H1 (cell line): ENCODE data around the gene EXT2. TPM values are rescaled to one million over a fixed set of nuclear protein-coding genes. Genes with fewer than 3 reads are reported as not detected.

Source experiments
- CTCF ChIA-PET: fragments of 300-600 bp; sonication (Branson Sonifier 250); formaldehyde crosslinking; loops from one replicate; lab custom pipeline; 2021; ENCODE audit not compliant: partially characterized antibody; lab: Charles Lee
- POLR2A ChIA-PET: fragments of 300-600 bp; sonication (Branson Sonifier 250); formaldehyde crosslinking; loops from one replicate; lab custom pipeline; 2021; ENCODE audit warnings: inconsistent platforms; ENCODE audit not compliant: partially characterized antibody; lab: Charles Lee
- DNase-seq, 2 experiments: peaks; one replicate each; pipeline versions ENCODE4 v3.0.0 to v3.0.0-alpha.2; 2010 to 2022; ENCODE audit warnings: low spot score in 2 of 2, low read depth in 1 of 2, mixed read lengths in 1 of 2
- FAIRE-seq: peaks from 2 replicates; lab custom pipeline; 2011; peaks lifted over from hg19 to GRCh38; lab: Jason Lieb, UNC
- H2AFZ ChIP-seq: 2 replicates; pipeline ENCODE4 v1.8.1; 2012; ENCODE audit warnings: low read length, inconsistent platforms
- H2AK5ac ChIP-seq: 2 replicates; pipeline ENCODE4 v1.6.1; 2013; ENCODE audit warnings: low read depth, low read length
- H2BK120ac ChIP-seq: replicated peaks from 2 replicates; pipeline ENCODE3; 2013; ENCODE audit warnings: low read depth, low read length, inconsistent platforms
- H2BK12ac ChIP-seq: 2 replicates; pipeline ENCODE4 v1.6.1; 2013; ENCODE audit warnings: low read depth, low read length
- H2BK15ac ChIP-seq: 2 replicates; pipeline ENCODE4 v1.6.1; 2013; ENCODE audit warnings: low read length
- H2BK20ac ChIP-seq: 2 replicates; pipeline ENCODE4 v1.6.1; 2013; ENCODE audit warnings: low read length
- H2BK5ac ChIP-seq: 2 replicates; pipeline ENCODE4 v1.6.1; 2013; ENCODE audit warnings: low read depth, low read length
- H3K14ac ChIP-seq: 2 replicates; pipeline ENCODE4 v1.6.1; 2013; ENCODE audit warnings: inconsistent platforms; ENCODE audit not compliant: insufficient read length
- H3K18ac ChIP-seq: 2 replicates; pipeline ENCODE4 v1.6.1; 2013; ENCODE audit warnings: low read length; ENCODE audit errors: extremely low read depth
- H3K23ac ChIP-seq: 2 replicates; pipeline ENCODE4 v1.6.1; 2013; ENCODE audit warnings: inconsistent platforms; ENCODE audit not compliant: insufficient read length
- H3K23me2 ChIP-seq: 2 replicates; pipeline ENCODE4 v1.6.1; 2013; ENCODE audit warnings: low read depth, low read length
- H3K27ac ChIP-seq: 2 replicates; pipeline ENCODE4 v1.6.1; 2011; ENCODE audit warnings: low read depth, low read length, inconsistent platforms
- H3K27me3 ChIP-seq, 4 experiments: replicated peaks in 1 of 4; 1 replicate in 1 of 4; 2 replicates in 3 of 4; pipeline versions ENCODE4 v1.6.1 to v1.8.1; 2011 to 2013; ENCODE audit warnings: low read length in 3 of 4, mild to moderate bottlenecking in 3 of 4, inconsistent platforms in 2 of 4, mixed read lengths in 2 of 4, moderate library complexity in 1 of 4; ENCODE audit not compliant: control insufficient read depth in 3 of 4, insufficient read depth in 3 of 4; ENCODE audit errors: extremely low read depth in 1 of 4
- H3K36me3 ChIP-seq, 4 experiments: 2 replicates each; pipeline versions ENCODE4 v1.6.1 to v1.8.1; 2011 to 2013; ENCODE audit warnings: mild to moderate bottlenecking in 4 of 4, low read length in 3 of 4, moderate library complexity in 2 of 4, control low read depth in 1 of 4, inconsistent platforms in 1 of 4; ENCODE audit not compliant: insufficient read depth in 4 of 4, control insufficient read depth in 2 of 4
- H3K4ac ChIP-seq: replicated peaks from 2 replicates; pipeline ENCODE3; 2013; ENCODE audit warnings: low read length, low read depth, mixed read lengths, inconsistent platforms; ENCODE audit not compliant: insufficient read length
- H3K4me1 ChIP-seq, 4 experiments: replicated peaks in 1 of 4; 1 replicate in 1 of 4; 2 replicates in 3 of 4; pipeline versions ENCODE4 v1.6.1 to v1.8.1; 2011 to 2013; ENCODE audit warnings: low read length in 3 of 4, inconsistent platforms in 2 of 4, mixed read lengths in 1 of 4; ENCODE audit not compliant: insufficient read depth in 4 of 4, control insufficient read depth in 3 of 4
- H3K4me2 ChIP-seq, 2 experiments: 2 replicates each; pipeline versions ENCODE4 v1.6.1 to v1.8.1; 2011 to 2013; ENCODE audit warnings: low read depth in 2 of 2, low read length in 2 of 2, control low read depth in 1 of 2, inconsistent platforms in 1 of 2, mild to moderate bottlenecking in 1 of 2; ENCODE audit not compliant: insufficient read depth in 1 of 2
- H3K4me3 ChIP-seq, 4 experiments: fragments of 200-600, 300-600 bp in 1 of 4; sonication (generic), shearing (Covaris generic), sonication (Bioruptor Twin) in 1 of 4; 2 replicates each; pipeline versions ENCODE4 v1.5.1 to v1.8.1; 2011 to 2016; ENCODE audit warnings: low read length in 4 of 4, low read depth in 3 of 4, control low read depth in 2 of 4, inconsistent platforms in 2 of 4, mild to moderate bottlenecking in 2 of 4, mixed read lengths in 1 of 4, moderate library complexity in 1 of 4; ENCODE audit not compliant: insufficient read depth in 2 of 4; ENCODE audit errors: extremely low read depth in 1 of 4
- H3K56ac ChIP-seq: replicated peaks from 2 replicates; pipeline ENCODE3; 2013; ENCODE audit warnings: low read depth, mild to moderate bottlenecking, mixed read lengths, low read length, inconsistent platforms; ENCODE audit not compliant: insufficient read length
- H3K79me1 ChIP-seq: 2 replicates; pipeline ENCODE4 v1.6.1; 2013; ENCODE audit warnings: low read depth, low read length, control low read depth
- H3K79me2 ChIP-seq, 2 experiments: 2 replicates each; pipeline versions ENCODE4 v1.6.1 to v1.8.1; 2012 to 2013; ENCODE audit warnings: low read length in 2 of 2, mild to moderate bottlenecking in 2 of 2, inconsistent platforms in 1 of 2; ENCODE audit not compliant: insufficient read depth in 2 of 2, control insufficient read depth in 1 of 2
- H3K9ac ChIP-seq, 4 experiments: replicated peaks in 1 of 4; 1 replicate in 1 of 4; 2 replicates in 3 of 4; pipeline versions ENCODE4 v1.6.1 to v1.8.1; 2011 to 2013; ENCODE audit warnings: low read depth in 3 of 4, low read length in 3 of 4, control low read depth in 2 of 4, mild to moderate bottlenecking in 2 of 4, moderate library complexity in 2 of 4, inconsistent platforms in 1 of 4; ENCODE audit errors: extremely low read depth in 1 of 4
- H3K9me3 ChIP-seq, 2 experiments: 2 replicates each; pipeline versions ENCODE4 v1.6.1 to v1.8.1; 2012 to 2013; ENCODE audit warnings: mild to moderate bottlenecking in 2 of 2, moderate library complexity in 2 of 2, control low read depth in 1 of 2, inconsistent platforms in 1 of 2, low read depth in 1 of 2, low read length in 1 of 2, mixed read lengths in 1 of 2; ENCODE audit not compliant: insufficient read depth in 2 of 2
- H4K20me1 ChIP-seq, 2 experiments: replicated peaks in 1 of 2; 2 replicates each; pipeline versions ENCODE3 to v1.8.1; 2011 to 2013; ENCODE audit warnings: inconsistent platforms in 2 of 2, low read length in 2 of 2, mild to moderate bottlenecking in 1 of 2; ENCODE audit not compliant: insufficient read depth in 2 of 2, control insufficient read depth in 1 of 2
- H4K5ac ChIP-seq: 2 replicates; pipeline ENCODE4 v1.6.1; 2013; ENCODE audit warnings: low read length, low read depth, mixed read lengths, inconsistent platforms; ENCODE audit not compliant: insufficient read length
- H4K8ac ChIP-seq: 2 replicates; pipeline ENCODE4 v1.8.0; 2013; ENCODE audit warnings: mild to moderate bottlenecking, moderate library complexity, low read length, inconsistent platforms; ENCODE audit not compliant: insufficient read depth; ENCODE audit errors: extremely low read depth
- H4K91ac ChIP-seq: replicated peaks from 2 replicates; pipeline ENCODE3; 2013; ENCODE audit warnings: low read length, mixed read lengths, inconsistent platforms; ENCODE audit not compliant: insufficient read length
- CHD1 ChIP-seq: IDR thresholded peaks from 2 replicates; pipeline ENCODE4 v1.6.1; 2012; ENCODE audit warnings: low read depth, low read length, improper control_type of control experiment
- CREB1 ChIP-seq: IDR thresholded peaks from 2 replicates; pipeline ENCODE4 v1.6.1; 2012; ENCODE audit warnings: inconsistent platforms
- GABPA ChIP-seq: IDR thresholded peaks from 2 replicates; pipeline ENCODE4 v1.6.1; 2011; ENCODE audit warnings: mild to moderate bottlenecking, low read length, moderate library complexity, borderline replicate concordance; ENCODE audit not compliant: insufficient read depth
- KDM4A ChIP-seq: IDR thresholded peaks from one replicate; pipeline ENCODE4 v1.7.1; 2012; ENCODE audit warnings: low read depth, mild to moderate bottlenecking, moderate library complexity, low read length, inconsistent platforms; ENCODE audit not compliant: severe bottlenecking
- POU5F1 ChIP-seq: IDR thresholded peaks from 2 replicates; pipeline ENCODE4 v1.6.1; 2011; ENCODE audit warnings: low read depth, mild to moderate bottlenecking, low read length, moderate library complexity
- RXRA ChIP-seq: IDR thresholded peaks from 2 replicates; pipeline ENCODE4 v1.6.1; 2011; ENCODE audit warnings: low read depth, mild to moderate bottlenecking, low read length, moderate library complexity; ENCODE audit not compliant: insufficient read depth
- SIN3A ChIP-seq, 2 experiments: IDR thresholded peaks in 1 of 2; conservative IDR thresholded peaks in 1 of 2; 2 replicates each; pipeline ENCODE4 v1.6.1; 2011 to 2012; ENCODE audit warnings: low read length in 2 of 2, improper control_type of control experiment in 1 of 2, low read depth in 1 of 2, mild to moderate bottlenecking in 1 of 2
- SP1 ChIP-seq: IDR thresholded peaks from 2 replicates; pipeline ENCODE4 v1.6.1; 2011; ENCODE audit warnings: low read depth, low read length
- TAF7 ChIP-seq: optimal IDR thresholded peaks from 2 replicates; pipeline ENCODE3; 2011; ENCODE audit warnings: low read depth, mild to moderate bottlenecking, inconsistent platforms, low read length, moderate library complexity, borderline replicate concordance
- USF2 ChIP-seq: IDR thresholded peaks from 2 replicates; pipeline ENCODE4 v1.6.1; 2011; ENCODE audit warnings: low read length, improper control_type of control experiment
- ZNF274 ChIP-seq: IDR thresholded peaks from 2 replicates; pipeline ENCODE4 v1.7.0; 2012; ENCODE audit warnings: low read length, borderline replicate concordance; ENCODE audit errors: extremely low read depth
- WGBS, 2 experiments: shearing (Covaris generic) in 1 of 2; methylation state at CpG; one replicate each; pipeline versions ENCODE4 v1.1.6 to v1.1.7; 2013 to 2015; ENCODE audit warnings: low lambda C conversion rate in 2 of 2, mixed read lengths in 2 of 2, inconsistent platforms in 1 of 2, low coverage in 1 of 2, missing lambda C conversion rate in 1 of 2; ENCODE audit not compliant: insufficient replicate concordance in 2 of 2, insufficient coverage in 1 of 2, insufficient read length in 1 of 2; ENCODE audit errors: extremely low coverage in 1 of 2, missing lambda C conversion rate in 1 of 2; 5-methylcytosine and 5-hydroxymethylcytosine counted together
- polyA plus RNA-seq, 7 experiments: library from polyadenylated mRNA; depleted of rRNA in 3 of 7; stranded (reverse) in 5 of 7; unstranded in 2 of 7; fragments of >200 nt in 5 of 7; fragments of 200-250 nt in 2 of 7; gene quantifications; 1 replicate in 5 of 7; 2 replicates in 1 of 7; 4 replicates in 1 of 7; pipeline versions ENCODE4 v1.2.1 to v1.2.3, GENCODE V29; 2011 to 2013; ENCODE audit warnings: missing spikeins in 2 of 7, mixed read lengths in 2 of 7
- total RNA-seq: library from RNA; stranded (reverse); fragmentation: NEBNext Ultra II Directional; extraction: Animal tissue kit (Norgen Biotek cat#: 25700); gene quantifications from 2 replicates; pipeline ENCODE4 v1.2.1, GENCODE V29; 2021

Gene EXT2
- total and polyA plus RNA-seq, 2 of the 8 experiments (the other 6 are each of a cell fraction or from before 2014, with no cell fraction given): 29.8 to 42.8 TPM

GRCh38 chr11:44246726-44247125 lies 151.2 kb downstream of the EXT2 start:
- H3K23ac ChIP-seq: no peak overlapping the region
- no peak overlapping the region for H2BK15ac ChIP-seq
- H3K27ac ChIP-seq: no peak overlapping the region
- H2BK5ac ChIP-seq: no peak overlapping the region
- DNase-seq: no peak
- ChIA-PET POLR2A (interaction anchor here (1.1 to 1.7 kb wide), 4 partner anchors 11 to 16 kb away, joined by 3 to 4 read pairs (median 4); no protein-coding TSS in a partner anchor), CTCF (interaction anchor here (1.6 to 1.9 kb wide), 3 partner anchors 10 to 16 kb away, joined by 3 to 7 read pairs (median 4); no protein-coding TSS in a partner anchor)
- no peaks in the 10 kb centered on the region for H3K23me2 ChIP-seq
- H2AFZ ChIP-seq: no peak overlapping the region
- no peak overlapping the region for H4K5ac ChIP-seq
- H3K9me3 ChIP-seq: no peaks in the 10 kb centered on the region
- H3K4me2 ChIP-seq: no peak overlapping the region
- no peaks in the 10 kb centered on the region for H4K20me1 ChIP-seq
- no peak overlapping the region for H3K4me3 ChIP-seq
- no peaks in the 10 kb centered on the region for H3K79me1 ChIP-seq
- H2AK5ac ChIP-seq: no peak overlapping the region
- no peak overlapping the region for H4K8ac ChIP-seq
- H2BK120ac ChIP-seq: no peak overlapping the region
- H3K4me1 ChIP-seq: peaks cover 11 to 23% (median 16%) of the 10 kb centered on the region in 4 experiments
- no peak overlapping the region for H4K91ac ChIP-seq
- 0 out of 2 replicates have a peak overlapping the region, but pooled peaks have one; percentile 10 for H2BK12ac ChIP-seq
- no peak overlapping the region for H2BK20ac ChIP-seq
- H3K18ac ChIP-seq: no peak overlapping the region
- peaks cover 0 to 9% (median 0%) of the 10 kb centered on the region in 4 experiments; a peak in 1 of 8 replicates for H3K36me3 ChIP-seq
- no peaks in the 10 kb centered on the region for H3K27me3 ChIP-seq
- WGBS, 2 experiments: 80% methylated on average over 4 of the region's 4 CpGs; no CpG with 5 or more reads in 1 of the 2 experiments
- no peak overlapping the region for H3K9ac ChIP-seq
- FAIRE-seq: no peak
- H3K56ac ChIP-seq: no peak overlapping the region
- no peak overlapping the region for H3K14ac ChIP-seq
- no peak for TF ChIP-seq GABPA
- no peak for TF ChIP-seq USF2
- no peak for TF ChIP-seq SP1
- no peak for TF ChIP-seq RXRA
- no peak for TF ChIP-seq ZNF274
- no peak for TF ChIP-seq CREB1
- TF ChIP-seq POU5F1: no peak
- TF ChIP-seq SIN3A (conservative IDR thresholded peaks at IDR 0.05 in 1 of 2, IDR thresholded peaks at IDR 0.05 in 1 of 2; ENCODE audit: low read depth in 1 of 2, low read length in 2 of 2): no peak
- TF ChIP-seq CHD1: no peak
- no peak for TF ChIP-seq KDM4A
- TF ChIP-seq TAF7: no peak
- no peaks in the 10 kb centered on the region for H3K79me2 ChIP-seq
- H3K4ac ChIP-seq: no peak overlapping the region
